GM21360 (cell line): ENCODE measurements around the gene ITSN2.

Experiments
- ATAC-seq: cut with Tn5 transposase; IDR thresholded peaks from one replicate; pipeline ENCODE4 v1.9.1; 2021; ENCODE audit warnings: mild to moderate bottlenecking, moderate library complexity; ENCODE audit not compliant: unreplicated experiment

Gene ITSN2

GRCh38 chr2:24337890-24338289, 22.4 kb downstream of the ITSN2 start:
- no peak for ATAC-seq

- ATAC-seq = no peak
Measured at GRCh38 chr2:24336811-24337210, 23.5 kb downstream of the ITSN2 start.

GRCh38 chr2:24334245-24334633, 26.1 kb downstream of the ITSN2 start:
- no peak for ATAC-seq

GRCh38 chr2:24332791-24333540, 27.4 kb downstream of the ITSN2 start:
- ATAC-seq = no peak

- ATAC-seq = no peak
Measured at GRCh38 chr2:24330161-24330560, 30.2 kb downstream of the ITSN2 start.

GRCh38 chr2:24329700-24330099, 30.6 kb downstream of the ITSN2 start:
- no peak for ATAC-seq

GRCh38 chr2:24328010-24328409, 32.3 kb downstream of the ITSN2 start:
- ATAC-seq = no peak

GRCh38 chr2:24317491-24317920, 42.8 kb downstream of the ITSN2 start:
- no peak for ATAC-seq

- ATAC-seq = peak; percentile 54
Measured at GRCh38 chr2:24315669-24316068, 44.7 kb downstream of the ITSN2 start.

- no peak for ATAC-seq
Measured at GRCh38 chr2:24313744-24314632, 46.3 kb downstream of the ITSN2 start.

GRCh38 chr2:24307961-24308360, 52.4 kb downstream of the ITSN2 start:
- no peak for ATAC-seq

GRCh38 chr2:24304631-24305030, 55.7 kb downstream of the ITSN2 start:
- ATAC-seq = no peak

GRCh38 chr2:24304098-24304497, 56.2 kb downstream of the ITSN2 start:
- ATAC-seq = no peak

GRCh38 chr2:24301599-24301998, 58.7 kb downstream of the ITSN2 start:
- ATAC-seq = no peak

GRCh38 chr2:24297663-24298062, 62.7 kb downstream of the ITSN2 start:
- ATAC-seq = no peak

- ATAC-seq = no peak
Measured at GRCh38 chr2:24287171-24287570, 73.2 kb downstream of the ITSN2 start.

- no peak for ATAC-seq
Measured at GRCh38 chr2:24285484-24286152, 74.7 kb downstream of the ITSN2 start.

- no peak for ATAC-seq
Measured at GRCh38 chr2:24280645-24281044, 79.7 kb downstream of the ITSN2 start.

GRCh38 chr2:24280161-24280560, 80.2 kb downstream of the ITSN2 start:
- ATAC-seq = no peak

- no peak for ATAC-seq
Measured at GRCh38 chr2:24276349-24276899, 83.9 kb downstream of the ITSN2 start.

GRCh38 chr2:24274809-24275208, 85.5 kb downstream of the ITSN2 start:
- no peak for ATAC-seq
